Lung (tissue), 12 donors: ENCODE data around the gene KIZ. TPM values are rescaled to one million over a fixed set of nuclear protein-coding genes. Genes with fewer than 3 reads are reported as not detected.

Source experiments
- ATAC-seq: fragments of 200-7000 bp; cut with Tn5 transposase; one replicate; pipeline ENCODE4 v1.9.1; 2020; ENCODE audit warnings: moderate number of reproducible peaks; ENCODE audit not compliant: insufficient read depth, low FRiP score
- DNase-seq, 3 donors: peaks; one replicate each; pipeline ENCODE4 v3.0.0-alpha.2; 2013 to 2017
- H3K27ac ChIP-seq, 2 donors: one replicate each; pipeline ENCODE4 v1.5.1; 2013; ENCODE audit warnings: mild to moderate bottlenecking in 2 of 2, moderate library complexity in 2 of 2, control low read depth in 1 of 2, inconsistent platforms in 1 of 2, low read depth in 1 of 2, low read length in 1 of 2
- H3K27me3 ChIP-seq, 3 donors: one replicate each; pipeline ENCODE4 v1.5.1; 2013; ENCODE audit warnings: low read length in 2 of 3; ENCODE audit not compliant: control insufficient read depth in 3 of 3, insufficient read depth in 3 of 3
- H3K36me3 ChIP-seq, 4 donors: one replicate each; pipeline ENCODE4 v1.5.1; 2013; ENCODE audit warnings: low read length in 4 of 4, mild to moderate bottlenecking in 1 of 4, moderate library complexity in 1 of 4; ENCODE audit not compliant: control insufficient read depth in 4 of 4, insufficient read depth in 4 of 4
- H3K4me1 ChIP-seq, 5 donors: one replicate each; pipeline ENCODE4 v1.5.1; 2013; ENCODE audit warnings: low read length in 5 of 5, mild to moderate bottlenecking in 2 of 5, moderate library complexity in 1 of 5; ENCODE audit not compliant: control insufficient read depth in 5 of 5, insufficient read depth in 5 of 5
- H3K4me3 ChIP-seq: one replicate; pipeline ENCODE4 v1.5.1; 2013; ENCODE audit warnings: mild to moderate bottlenecking, control low read depth, moderate library complexity
- H3K9ac ChIP-seq, 2 donors: one replicate each; pipeline ENCODE4 v1.5.1; 2013; ENCODE audit warnings: low read length in 2 of 2, control low read depth in 1 of 2; ENCODE audit not compliant: insufficient read depth in 1 of 2
- H3K9me3 ChIP-seq, 4 donors: one replicate each; pipeline ENCODE4 v1.5.1; 2013; ENCODE audit warnings: low read length in 3 of 4, mild to moderate bottlenecking in 1 of 4, moderate library complexity in 1 of 4; ENCODE audit not compliant: control insufficient read depth in 4 of 4, insufficient read depth in 3 of 4
- CTCF ChIP-seq: IDR thresholded peaks from 2 replicates; pipeline ENCODE4 v1.5.1; 2012; ENCODE audit warnings: mild to moderate bottlenecking; ENCODE audit errors: control extremely low read depth, extremely low read depth
- WGBS, 2 donors: extraction: QIAGEN DNeasy Blood & Tissue Kit; methylation state at CpG; one replicate each; pipeline ENCODE4 v1.1.7; 2013; 5-methylcytosine and 5-hydroxymethylcytosine counted together
- polyA plus RNA-seq, 2 donors: library from polyadenylated mRNA; stranded (reverse); fragments of 200-250 nt; gene quantifications; one replicate each; pipeline ENCODE4 v1.2.1, GENCODE V29; 2013
- total RNA-seq, 2 donors: library from RNA; depleted of rRNA in 1 of 2; stranded (reverse); fragments of >200 nt in 1 of 2; gene quantifications; one replicate each; pipeline ENCODE4 v1.2.1, GENCODE V29; 2014 to 2021
- donor health status: control.
- donor health status: control.
- donor health status: Bipolar disorder and iron deficiency.
- donor health status: healthy.
- donor health status: DM: yes; HTN: yes; CAD: no.

Gene KIZ
- total and polyA plus RNA-seq, 4 donors = 4.1 to 22.5 (median 9.1) TPM

- TF ChIP-seq CTCF = no peak
- 96 to 98% methylated on average over 3 of the region's 3 CpGs for WGBS, 2 donors
These were observed 104.3 kb downstream of the KIZ start for GRCh38 chr20:21230220-21230619.

DNA sequence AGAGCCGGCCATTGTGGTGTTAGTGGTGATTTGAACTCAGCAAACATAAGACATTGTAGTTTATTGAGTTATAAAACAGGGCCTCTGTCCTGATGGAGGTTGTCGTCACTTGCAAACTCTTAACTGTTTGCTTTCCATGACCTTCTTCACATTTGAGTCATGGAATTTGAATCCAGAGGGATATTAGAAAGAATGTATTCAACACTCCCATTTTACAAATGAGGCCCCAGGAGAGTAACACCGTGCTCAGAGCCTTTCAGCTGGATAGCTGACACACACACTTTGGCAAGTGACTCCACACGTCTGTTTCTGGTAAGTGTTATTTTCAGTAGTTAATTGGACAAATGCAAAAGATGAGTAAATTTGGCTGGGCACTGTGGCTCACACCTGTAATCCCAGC lies 104.8 kb downstream of the KIZ start:
- Histone ChIP-seq H3K27me3 (no peaks in the 10 kb centered on the region), H3K9ac (no peak overlapping the region), H3K27ac (no peak overlapping the region), H3K9me3 (peaks cover 0 to 2% (median 0%) of the 10 kb centered on the region in 4 donors), H3K36me3 (peaks cover 6 to 20% (median 9%) of the 10 kb centered on the region in 4 donors), H3K4me1 (peaks cover 0 to 7% (median 0%) of the 10 kb centered on the region in 5 donors), H3K4me3 (no peak overlapping the region)
- ATAC-seq (no peak), DNase-seq (no peak)
- 93 to 98% methylated on average over 4 of the region's 4 CpGs for WGBS, 2 donors
- no peak for TF ChIP-seq CTCF

More at GRCh38 chr20:21230220-21230619, 104.3 kb downstream of the KIZ start:
- H3K9ac ChIP-seq = no peak overlapping the region
- no peak overlapping the region for H3K27ac ChIP-seq
- H3K4me1 ChIP-seq = peaks cover 0 to 2% (median 0%) of the 10 kb centered on the region in 5 donors
- peaks cover 6 to 20% (median 9%) of the 10 kb centered on the region in 4 donors for H3K36me3 ChIP-seq
- ATAC-seq (no peak), DNase-seq (no peak)
- no peak overlapping the region for H3K4me3 ChIP-seq
- H3K9me3 ChIP-seq = peaks cover 0 to 2% (median 0%) of the 10 kb centered on the region in 4 donors
- H3K27me3 ChIP-seq = no peaks in the 10 kb centered on the region

DNA sequence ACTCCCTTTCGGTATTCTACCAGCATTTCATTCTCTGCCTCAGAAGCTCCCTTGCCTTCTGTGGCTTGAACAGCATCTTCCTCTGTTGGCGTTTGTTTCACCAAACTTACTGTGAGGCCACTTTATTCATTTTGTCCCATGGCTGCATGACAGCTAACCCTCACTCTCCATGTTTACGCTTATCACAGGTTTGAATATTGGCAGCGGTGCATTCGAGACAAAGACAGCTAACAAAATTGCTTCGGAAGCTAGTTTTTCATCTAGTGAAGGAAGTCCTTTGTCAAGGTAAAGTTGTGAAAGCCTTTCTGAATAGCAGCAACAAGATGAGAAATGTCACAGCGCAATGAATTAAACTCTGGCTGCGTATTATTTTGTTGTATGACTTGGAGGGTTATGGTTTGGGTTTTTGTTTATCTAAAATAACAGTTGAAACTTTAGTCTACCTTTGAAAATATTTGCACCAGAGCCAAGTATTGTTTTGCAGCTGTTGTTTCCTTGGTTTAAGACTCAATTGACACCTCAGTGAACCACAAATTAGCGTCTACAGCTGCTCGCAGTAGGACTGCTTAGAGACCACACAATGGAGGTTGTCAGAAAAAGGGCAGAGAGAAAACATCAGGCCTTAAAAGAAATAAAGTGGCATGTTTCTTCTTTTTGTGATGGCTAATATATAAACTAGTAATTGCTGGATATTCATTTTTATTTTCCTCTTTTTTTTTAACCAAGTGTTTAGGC lies 106.8 kb downstream of the KIZ start:
- peaks cover 0 to 11% (median 0%) of the 10 kb centered on the region in 5 donors for H3K4me1 ChIP-seq
- H3K36me3 ChIP-seq = peaks cover 6 to 20% (median 9%) of the 10 kb centered on the region in 4 donors
- no peak for ATAC-seq
- DNase-seq = no peak
- H3K9me3 ChIP-seq = peaks cover 0 to 2% (median 0%) of the 10 kb centered on the region in 4 donors
- no peak for TF ChIP-seq CTCF
- WGBS, 2 donors = 94 to 95% methylated on average over 10 of the region's 10 CpGs
- H3K9ac ChIP-seq = no peak overlapping the region
- H3K27me3 ChIP-seq = no peaks in the 10 kb centered on the region
- no peak overlapping the region for H3K27ac ChIP-seq
- H3K4me3 ChIP-seq = no peak overlapping the region

DNA sequence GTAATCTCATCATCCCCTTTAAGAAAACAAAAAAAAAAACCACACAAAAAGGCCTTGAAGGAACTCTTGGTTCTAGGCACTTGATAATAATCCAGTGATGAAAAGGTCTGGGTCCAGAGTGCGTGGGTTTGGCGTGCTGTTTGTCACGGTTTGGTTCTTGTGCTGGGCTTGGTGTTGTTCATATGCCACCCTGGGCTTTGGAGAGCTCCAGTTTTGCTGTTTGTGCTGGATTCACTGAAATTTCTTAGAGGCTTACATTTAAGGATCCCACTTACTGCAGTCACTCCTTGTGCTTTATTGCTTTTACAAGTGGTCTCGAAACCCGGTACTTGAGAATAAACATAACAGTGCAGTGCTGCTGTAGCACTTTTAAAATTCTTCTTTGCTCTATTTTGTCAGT lies 108.4 kb downstream of the KIZ start:
- DNase-seq (no peak), ATAC-seq (no peak)
- 96 to 99% methylated on average over 5 of the region's 5 CpGs for WGBS, 2 donors
- H3K36me3 ChIP-seq = peaks cover 5 to 15% (median 9%) of the 10 kb centered on the region in 4 donors
- H3K27me3 ChIP-seq = no peaks in the 10 kb centered on the region
- no peaks in the 10 kb centered on the region for H3K9me3 ChIP-seq
- no peak for TF ChIP-seq CTCF
- H3K27ac ChIP-seq = no peak overlapping the region
- H3K4me3 ChIP-seq = no peak overlapping the region
- H3K4me1 ChIP-seq = peaks cover 0 to 11% (median 0%) of the 10 kb centered on the region in 5 donors
- no peak overlapping the region for H3K9ac ChIP-seq
